Heart right ventricle (tissue), 16 donors: ENCODE data around the gene RAD51B. TPM values are rescaled to one million over a fixed set of nuclear protein-coding genes. Genes with fewer than 3 reads are reported as not detected.

Experiments used
- ATAC-seq, 8 donors: fragments of 200-7000 bp; cut with Tn5 transposase; one replicate each; pipeline ENCODE4 v1.9.1; 2020; ENCODE audit warnings: mild to moderate bottlenecking in 8 of 8, moderate library complexity in 8 of 8, moderate number of reproducible peaks in 1 of 8
- DNase-seq, 2 donors: peaks; one replicate each; pipeline ENCODE4 v3.0.0-alpha.2; 2020
- H3K27ac ChIP-seq, 10 donors: fragments of 200-600 bp; sonication (generic) in 2 of 10; one replicate each; pipeline versions ENCODE4 v1.5.0 to v1.8.0; 2020 to 2022; ENCODE audit warnings: mild to moderate bottlenecking in 3 of 10
- H3K27me3 ChIP-seq, 7 donors: fragments of 200-600 bp; one replicate each; pipeline ENCODE4 v1.8.0; 2021 to 2022; ENCODE audit warnings: mild to moderate bottlenecking in 2 of 7
- H3K36me3 ChIP-seq, 9 donors: fragments of 200-600 bp; sonication (generic) in 1 of 9; one replicate each; pipeline versions ENCODE4 v1.5.0 to v1.8.0; 2020 to 2022; ENCODE audit warnings: mild to moderate bottlenecking in 2 of 9
- H3K4me1 ChIP-seq, 9 donors: fragments of 200-600 bp; sonication (generic) in 1 of 9; one replicate each; pipeline versions ENCODE4 v1.5.0 to v1.8.0; 2020 to 2022; ENCODE audit warnings: mild to moderate bottlenecking in 4 of 9
- H3K4me3 ChIP-seq, 10 donors: fragments of 200-600 bp; sonication (generic) in 2 of 10; one replicate each; pipeline versions ENCODE4 v1.5.0 to v1.8.0; 2020 to 2022; ENCODE audit warnings: mild to moderate bottlenecking in 7 of 10, moderate library complexity in 2 of 10
- H3K9me3 ChIP-seq, 11 donors: fragments of 200-600 bp in 10 of 11; sonication (generic) in 2 of 11; one replicate each; pipeline versions ENCODE4 v1.5.0 to v1.8.0; 2013 to 2022; ENCODE audit warnings: mild to moderate bottlenecking in 2 of 11, control low read depth in 1 of 11, moderate library complexity in 1 of 11
- WGBS, 2 donors: extraction: QIAGEN DNeasy Blood & Tissue Kit; methylation state at CpG; one replicate each; pipeline ENCODE4 v1.1.7; 2013; ENCODE audit warnings: inconsistent platforms in 1 of 2; 5-methylcytosine and 5-hydroxymethylcytosine counted together
- intact Hi-C, 10 donors: fragments of 100-400 bp; cut with DNase I; formaldehyde crosslinking; loops; one replicate each; pipeline versions ENCODE4 v1.11.1 to v1.14.2; 2022
- polyA plus RNA-seq, 2 donors: library from polyadenylated mRNA; stranded (reverse); fragments of 200-250 nt; gene quantifications; one replicate each; pipeline ENCODE4 v1.2.3, GENCODE V29; 2013
- total RNA-seq, 10 donors: library from RNA; stranded (reverse); fragmentation: NEBNext Ultra II Directional in 3 of 10; extraction: Animal tissue kit (Norgen Biotek cat#: 25700) in 3 of 10; gene quantifications; one replicate each; pipeline versions ENCODE4 v1.2.1 to v1.2.4, GENCODE V29; 2021 to 2023
- TF ChIP-seq, protein P1 (sequence below), 9 donors: fragments of 200-600 bp; sonication (generic) in 2 of 9; IDR thresholded peaks; one replicate each; pipeline versions ENCODE4 v1.5.0 to v1.8.0; 2021 to 2022; ENCODE audit warnings: antibody characterized with exemption in 9 of 9, mild to moderate bottlenecking in 5 of 9, moderate library complexity in 1 of 9
- donor health status: Arrhythmogenic right ventricular cardiomyopathy.
- donor health status: ischemic (EF 13 %, LVEDD 7.1; RV severe dilation, severe dysfunction).
- donor health status: healthy with polysubstance abuse.
- donor health status: DM: no; HTN: yes; CAD: no.
- donor health status: DM: no; HTN: no; CAD: no.
- donor health status: ischemic (EF 25% LVEDD 6.9; RV normal size, moderate dysfunction).
- donor health status: ischemic (EF 25% LVEDD 5.7; RV mildly dilated, moderate dysfunction).
- donor health status: healthy.
- donor health status: DM: yes; HTN: yes; CAD: no.
- donor health status: Ischemic cardiomyopathy.
- donor health status: ischemic (EF 35%, LVEDD 5.7; RV mildly dilated, moderate dysfunction).
- donor health status: nonischemic (EF 11% LVEDD 7.7; RV severe dilation, severe dysfunction).
- donor health status: DM: yes; HTN: yes; CAD: no.
- donor health status: PGD.
- donor health status: ischemic (EF 29% LVEDD 5.4; RV normal size, mild dysfunction).
- donor health status: nonischemic (EF 23%, LVEDD 6.1; RV moderate dilation, normal function).

Gene RAD51B
- total and polyA plus RNA-seq, 12 donors = 0.88 to 8.6 (median 3.5) TPM

DNA sequence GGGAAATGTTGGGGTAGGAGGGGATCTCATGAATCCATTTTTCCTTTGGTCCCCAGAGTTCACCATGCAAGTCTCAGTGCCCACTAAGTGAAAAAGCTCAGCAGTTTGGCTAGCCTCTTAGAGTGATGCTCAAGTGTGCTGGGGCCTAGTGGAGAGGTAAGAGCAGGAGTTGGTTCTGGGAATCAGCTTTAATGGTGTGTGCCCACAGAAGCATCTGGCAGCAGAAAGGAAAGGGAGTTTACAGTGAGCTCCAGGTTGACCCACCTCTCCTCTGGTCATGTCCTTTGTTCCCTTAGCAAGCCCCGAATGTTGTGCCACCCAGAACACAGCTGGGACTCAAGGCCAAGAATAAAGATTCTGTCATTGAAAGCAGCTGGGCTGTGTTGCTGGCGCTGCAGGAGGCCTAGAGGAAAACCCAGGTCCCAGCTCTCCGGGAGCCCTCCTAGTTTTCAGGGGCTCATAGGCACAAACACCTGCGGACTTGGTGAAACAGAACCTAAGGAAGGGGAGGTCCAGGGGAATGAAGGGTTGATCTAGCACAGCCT lies 652.5 kb downstream of the RAD51B start:
- Histone ChIP-seq H3K27ac (no peak overlapping the region), H3K9me3 (no peaks in the 10 kb centered on the region), H3K4me1 (peaks cover 0 to 46% (median 13%) of the 10 kb centered on the region in 9 donors), H3K4me3 (no peak overlapping the region), H3K27me3 (no peaks in the 10 kb centered on the region), H3K36me3 (no peaks in the 10 kb centered on the region)
- 93 to 96% methylated on average over 4 of the region's 4 CpGs for WGBS, 2 donors
- DNase-seq = no peak
- intact Hi-C loops = no loop called here
- ATAC-seq = no peak
- TF ChIP-seq, protein P1, sequence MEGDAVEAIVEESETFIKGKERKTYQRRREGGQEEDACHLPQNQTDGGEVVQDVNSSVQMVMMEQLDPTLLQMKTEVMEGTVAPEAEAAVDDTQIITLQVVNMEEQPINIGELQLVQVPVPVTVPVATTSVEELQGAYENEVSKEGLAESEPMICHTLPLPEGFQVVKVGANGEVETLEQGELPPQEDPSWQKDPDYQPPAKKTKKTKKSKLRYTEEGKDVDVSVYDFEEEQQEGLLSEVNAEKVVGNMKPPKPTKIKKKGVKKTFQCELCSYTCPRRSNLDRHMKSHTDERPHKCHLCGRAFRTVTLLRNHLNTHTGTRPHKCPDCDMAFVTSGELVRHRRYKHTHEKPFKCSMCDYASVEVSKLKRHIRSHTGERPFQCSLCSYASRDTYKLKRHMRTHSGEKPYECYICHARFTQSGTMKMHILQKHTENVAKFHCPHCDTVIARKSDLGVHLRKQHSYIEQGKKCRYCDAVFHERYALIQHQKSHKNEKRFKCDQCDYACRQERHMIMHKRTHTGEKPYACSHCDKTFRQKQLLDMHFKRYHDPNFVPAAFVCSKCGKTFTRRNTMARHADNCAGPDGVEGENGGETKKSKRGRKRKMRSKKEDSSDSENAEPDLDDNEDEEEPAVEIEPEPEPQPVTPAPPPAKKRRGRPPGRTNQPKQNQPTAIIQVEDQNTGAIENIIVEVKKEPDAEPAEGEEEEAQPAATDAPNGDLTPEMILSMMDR (IDR thresholded peaks at IDR 0.05) = no peak

DNA sequence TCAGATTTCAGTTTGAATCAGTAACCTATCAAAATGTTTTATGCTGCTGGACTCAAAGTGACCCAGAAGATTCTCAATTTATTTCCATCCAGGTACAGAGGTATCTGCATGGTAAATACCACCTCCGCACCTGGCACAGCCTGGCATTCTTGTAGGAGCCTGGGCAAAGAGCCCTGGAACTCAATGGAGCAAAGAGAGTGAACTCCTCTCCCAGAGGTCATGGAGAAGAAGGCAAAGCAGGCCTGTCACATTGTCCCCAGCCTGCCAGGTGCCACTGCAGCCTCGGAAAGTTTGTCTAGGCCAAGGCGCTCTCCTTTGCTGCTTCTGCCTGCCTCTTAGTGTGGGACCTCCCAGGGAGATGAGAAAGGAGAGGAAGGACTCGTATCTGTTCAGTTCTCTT lies 653.5 kb downstream of the RAD51B start:
- H3K4me3 ChIP-seq = no peak overlapping the region
- intact Hi-C loops = no loop called here
- TF ChIP-seq, protein P1 (IDR thresholded peaks at IDR 0.05) = no peak
- peaks cover 0 to 50% (median 15%) of the 10 kb centered on the region in 9 donors for H3K4me1 ChIP-seq
- peak in 1 of 8 donors; percentile 19 for ATAC-seq
- no peaks in the 10 kb centered on the region for H3K36me3 ChIP-seq
- H3K27me3 ChIP-seq = no peaks in the 10 kb centered on the region
- no peak for DNase-seq
- 68 to 78% methylated on average over 4 of the region's 4 CpGs for WGBS, 2 donors
- H3K9me3 ChIP-seq = no peaks in the 10 kb centered on the region
- no peak overlapping the region for H3K27ac ChIP-seq

DNA sequence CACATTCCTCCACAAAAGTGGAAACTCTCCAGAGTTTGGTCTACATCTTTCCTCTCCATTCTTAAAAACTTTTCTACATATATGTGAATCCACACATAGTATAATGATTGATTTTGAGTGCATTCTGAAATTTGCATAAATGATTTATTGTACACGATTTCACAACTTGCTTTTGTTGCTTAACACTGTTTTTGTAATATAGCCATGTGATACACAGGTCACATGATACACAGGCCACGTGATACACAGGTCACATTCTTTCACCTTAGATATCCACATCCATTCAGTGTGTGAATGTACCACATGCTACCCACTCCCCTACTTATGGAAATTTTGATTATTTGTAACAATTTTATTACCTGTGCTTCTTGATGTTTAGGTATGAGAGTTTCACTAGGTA lies 654.2 kb downstream of the RAD51B start:
- ATAC-seq (no peak), DNase-seq (no peak)
- Histone ChIP-seq H3K4me1 (peaks cover 0 to 43% (median 15%) of the 10 kb centered on the region in 9 donors), H3K4me3 (no peak overlapping the region), H3K36me3 (no peaks in the 10 kb centered on the region), H3K27me3 (no peaks in the 10 kb centered on the region), H3K27ac (no peak overlapping the region), H3K9me3 (no peaks in the 10 kb centered on the region)
- WGBS, 2 donors = 90 to 92% methylated on average over 2 of the region's 2 CpGs
- TF ChIP-seq, protein P1 (IDR thresholded peaks at IDR 0.05) = no peak
- intact Hi-C loops = no loop called here

DNA sequence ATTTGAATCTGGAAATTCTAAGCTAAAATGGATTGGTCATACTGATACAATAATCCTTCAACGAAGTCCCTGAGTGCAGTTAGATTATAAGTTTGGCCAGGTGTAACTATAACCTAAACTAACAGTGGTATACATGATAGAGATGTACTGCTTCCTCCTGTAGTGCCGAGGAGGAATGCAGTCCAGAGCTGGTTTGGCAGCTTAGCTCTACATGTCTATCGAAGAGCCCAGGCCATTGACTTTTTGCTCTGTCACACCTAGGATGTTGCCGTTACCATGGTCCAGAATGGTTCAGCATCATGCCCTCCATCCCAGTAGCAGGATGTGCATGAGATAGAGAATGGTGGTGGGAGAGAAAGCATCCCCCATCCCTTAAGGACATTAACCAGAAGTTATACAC lies 655.2 kb downstream of the RAD51B start:
- ATAC-seq = no peak

More for the DNA sequence above, 655.2 kb downstream of the RAD51B start:
- H3K4me3 ChIP-seq = no peak overlapping the region
- intact Hi-C loops = no loop called here
- H3K9me3 ChIP-seq = no peaks in the 10 kb centered on the region
- TF ChIP-seq, protein P1 (IDR thresholded peaks at IDR 0.05) = no peak
- H3K36me3 ChIP-seq = no peaks in the 10 kb centered on the region
- H3K4me1 ChIP-seq = peaks cover 0 to 37% (median 15%) of the 10 kb centered on the region in 9 donors
- no peak overlapping the region for H3K27ac ChIP-seq
- 98% methylated on average over 4 of the region's 4 CpGs for WGBS, 2 donors
- no peak for DNase-seq
- no peaks in the 10 kb centered on the region for H3K27me3 ChIP-seq
